GM10847 (cell line): Measurements from ENCODE around the gene TTLL10.

ENCODE experiments used
- POLR2A ChIP-seq: IDR thresholded peaks from 2 replicates; pipeline ENCODE4 v1.6.1; 2011; ENCODE audit not compliant: insufficient read length; ENCODE audit errors: extremely low read depth

The TTLL10 gene

GRCh38 chr1:1163538-1164070, 10.1 kb upstream of the TTLL10 start:
- TF ChIP-seq POLR2A: no peak

GRCh38 chr1:1164361-1164700, 9.3 kb upstream of the TTLL10 start:
- no peak for TF ChIP-seq POLR2A

DNA sequence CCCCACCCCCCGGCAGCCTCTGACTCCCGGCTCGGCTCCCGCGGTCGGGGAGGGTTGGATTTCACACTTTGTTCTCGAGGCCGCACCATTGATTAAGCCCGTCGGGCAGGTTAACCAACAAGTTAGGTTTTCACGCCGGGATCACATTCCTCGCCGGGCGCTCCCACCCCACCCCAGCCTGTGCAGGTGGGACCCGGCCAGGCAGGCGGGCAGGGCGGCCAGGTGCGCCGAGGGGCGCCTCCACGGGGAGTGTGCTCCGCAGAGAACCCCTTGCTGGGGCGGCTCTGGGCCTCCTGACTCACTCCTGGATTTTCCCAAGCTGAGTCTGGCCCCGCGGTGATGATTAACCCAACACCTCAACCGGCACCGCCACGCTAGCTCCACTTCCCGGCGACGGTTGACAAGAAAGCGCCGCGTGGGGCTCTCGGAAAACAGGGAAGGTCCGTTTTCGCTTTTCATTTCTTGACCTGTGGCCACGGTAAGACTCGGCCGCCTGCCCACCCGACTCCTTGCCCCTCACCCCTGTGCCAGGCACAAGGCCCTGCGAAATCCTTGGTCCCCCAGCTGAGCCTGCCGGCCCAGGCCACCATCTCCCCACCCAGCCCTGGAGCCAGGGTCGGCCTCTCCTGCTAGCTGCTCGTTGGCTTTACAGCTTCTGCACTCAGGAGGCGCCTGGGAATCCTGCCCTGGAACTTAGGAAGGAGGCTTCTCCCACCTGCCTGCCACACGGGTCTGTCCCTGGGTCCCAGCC, 8.8 kb upstream of the TTLL10 start:
- TF ChIP-seq POLR2A: no peak

DNA sequence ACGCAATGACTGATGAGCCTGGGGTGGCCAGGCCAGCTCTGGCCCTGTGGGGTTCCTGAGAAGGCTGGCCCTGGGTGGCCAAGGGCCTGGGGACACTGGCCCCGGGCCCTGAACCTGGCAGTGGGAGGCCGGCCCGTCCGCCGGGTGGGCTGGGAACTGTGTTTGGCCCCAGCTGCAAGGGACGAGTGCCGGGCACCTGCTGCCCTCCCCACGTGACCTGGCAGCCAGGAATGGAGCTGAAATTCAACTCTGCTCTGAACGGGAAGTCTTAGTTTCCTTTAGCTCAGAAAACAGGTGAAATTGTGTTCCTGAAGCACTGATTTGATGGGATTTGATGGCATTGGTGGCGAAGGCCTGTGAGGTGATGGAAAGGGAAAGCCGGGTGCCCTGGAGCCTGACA, 8.2 kb upstream of the TTLL10 start:
- no peak for TF ChIP-seq POLR2A

- TF ChIP-seq POLR2A: no peak
Observed at GRCh38 chr1:1165900-1166421, 7.7 kb upstream of the TTLL10 start.

GRCh38 chr1:1166642-1167397, 6.9 kb upstream of the TTLL10 start:
- TF ChIP-seq POLR2A: no peak

GRCh38 chr1:1167398-1167821, 6.3 kb upstream of the TTLL10 start:
- no peak for TF ChIP-seq POLR2A

DNA sequence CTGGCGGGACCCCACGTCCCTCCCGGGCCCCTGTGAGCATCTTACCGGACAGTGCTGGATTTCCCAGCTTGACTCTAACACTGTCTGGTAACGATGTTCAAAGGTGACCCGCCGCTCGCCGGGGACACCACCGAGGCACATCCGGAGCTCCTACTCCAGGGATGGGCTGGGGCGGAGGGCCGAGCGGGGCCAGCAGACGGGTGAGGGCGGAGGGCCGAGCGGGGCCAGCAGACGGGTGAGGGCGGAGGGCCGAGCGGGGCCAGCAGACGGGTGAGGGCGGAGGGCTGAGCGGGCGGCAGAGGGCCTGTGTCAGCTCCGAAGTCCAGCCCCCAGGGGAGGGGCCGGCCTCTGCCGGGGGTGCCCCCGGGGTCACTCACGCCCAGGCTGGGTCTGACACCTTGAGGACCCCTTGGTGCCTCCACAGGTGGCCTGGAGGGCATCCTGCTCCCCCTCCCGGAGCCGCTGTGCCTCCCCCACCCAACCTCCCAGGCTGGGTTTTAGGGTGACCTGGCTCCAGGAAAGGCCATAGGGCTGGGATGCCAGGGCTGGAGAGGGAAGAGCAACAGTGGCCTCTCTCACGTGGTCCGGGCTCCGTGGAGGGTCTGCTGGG, 5.7 kb upstream of the TTLL10 start:
- TF ChIP-seq POLR2A: no peak

GRCh38 chr1:1168451-1169411, 4.9 kb upstream of the TTLL10 start:
- TF ChIP-seq POLR2A: no peak

DNA sequence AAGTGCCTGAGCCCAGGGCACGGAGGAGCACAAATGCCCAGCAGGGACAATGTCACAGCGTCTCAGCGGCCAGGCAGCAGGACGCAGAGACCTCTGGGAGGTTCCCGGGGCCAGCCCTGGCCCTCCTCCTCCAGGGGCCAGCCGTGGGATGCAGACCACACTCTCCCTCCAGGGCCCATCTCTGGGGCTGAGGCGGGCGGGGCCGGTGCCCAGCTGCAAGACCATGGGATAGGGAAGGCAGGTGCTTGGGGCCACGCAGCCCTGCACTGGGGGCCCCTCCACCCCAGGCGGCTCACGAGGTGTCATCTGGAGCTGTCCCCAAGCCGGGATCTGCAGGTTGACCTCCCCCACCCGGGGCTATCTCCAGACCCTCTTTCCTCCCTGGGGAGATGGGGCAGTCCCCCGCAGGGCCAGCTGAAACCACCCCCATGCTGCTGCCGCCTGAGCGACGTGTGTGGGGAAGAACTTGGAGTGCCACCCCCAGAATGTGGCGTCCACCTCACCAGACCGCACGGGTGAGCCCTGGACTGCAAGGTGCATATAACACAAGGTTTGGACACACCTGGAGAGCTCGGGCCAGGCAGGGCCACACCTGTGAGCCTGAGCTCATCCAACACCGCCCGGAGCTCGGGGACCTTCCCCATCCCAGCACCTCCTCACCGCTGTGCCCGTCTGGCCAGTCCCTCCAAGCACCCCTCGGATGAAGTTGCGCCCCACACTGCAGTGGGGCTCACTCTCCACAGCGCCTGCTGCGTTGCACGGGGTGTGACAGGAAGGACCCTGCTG, 4.1 kb upstream of the TTLL10 start:
- TF ChIP-seq POLR2A: no peak

GRCh38 chr1:1170215-1171091, 3.2 kb upstream of the TTLL10 start:
- no peak for TF ChIP-seq POLR2A

DNA sequence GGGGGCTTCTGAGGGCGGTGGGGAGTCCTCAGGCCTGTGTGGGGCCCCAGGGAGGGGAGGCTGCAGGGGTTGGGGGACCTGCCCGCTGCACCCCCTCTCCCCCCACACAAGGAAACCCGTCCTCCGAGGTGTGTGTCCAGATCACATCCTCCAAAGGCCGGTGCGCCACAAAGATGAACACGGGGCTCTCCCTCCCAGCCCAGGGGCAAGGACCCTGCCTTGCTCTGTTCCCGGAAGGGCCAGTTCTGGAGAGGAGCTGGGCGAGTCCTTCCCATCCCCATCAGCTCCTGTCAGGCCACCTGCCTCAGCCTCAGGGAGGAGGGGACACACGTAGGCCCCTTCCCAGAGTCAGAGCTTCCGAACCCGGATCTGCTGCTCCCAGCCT, 2.5 kb upstream of the TTLL10 start:
- no peak for TF ChIP-seq POLR2A
